PC-3 (cell line): ENCODE data around the gene HOXA10. TPM values are rescaled to one million over a fixed set of nuclear protein-coding genes. Genes with fewer than 3 reads are reported as not detected.

Experiments used
- ATAC-seq: fragments of 200-7000 bp; cut with Tn5 transposase; 2 replicates; pipeline ENCODE4 v1.9.1; 2020; ENCODE audit warnings: mild to moderate bottlenecking, moderate library complexity
- BruUV-seq: library from RNA; stranded (reverse); fragments of 400-500 nt; replicated peaks from 2 replicates; lab custom pipeline; 2021; lab: Mats Ljungman, UMichigan
- CTCF ChIA-PET: fragments of 300-600 bp; sonication (Branson Sonifier 250); formaldehyde crosslinking; loops from one replicate; lab custom pipeline; 2022; ENCODE audit warnings: antibody characterized with exemption; lab: Charles Lee
- POLR2A ChIA-PET: fragments of 300-600 bp; sonication (Branson Sonifier 250); formaldehyde crosslinking; loops from one replicate; lab custom pipeline; 2022; ENCODE audit warnings: antibody characterized with exemption; ENCODE audit not compliant: unreplicated experiment; lab: Charles Lee
- DNase-seq: peaks from one replicate; pipeline ENCODE4 v3.0.0-alpha.2; 2015
- H2AFZ ChIP-seq: fragments of 300-600 bp; sonication (generic); 2 replicates; pipeline ENCODE4 v1.6.0; 2016; ENCODE audit warnings: antibody characterized with exemption, low read length
- H3F3A ChIP-seq: fragments of 300-600 bp; sonication (generic); one replicate; pipeline ENCODE4 v1.6.0; 2017; ENCODE audit warnings: antibody characterized with exemption, low read length, control low read depth, mild to moderate bottlenecking; ENCODE audit not compliant: unreplicated experiment
- H3K27ac ChIP-seq: fragments of 300-600 bp; sonication (generic); 2 replicates; pipeline ENCODE4 v1.5.1; 2016; ENCODE audit warnings: mild to moderate bottlenecking, low read length
- H3K27me3 ChIP-seq: fragments of 300-600 bp; sonication (generic); 2 replicates; pipeline ENCODE4 v1.6.1; 2016; ENCODE audit warnings: low read length, mixed read lengths
- H3K36me3 ChIP-seq: fragments of 300-600 bp; sonication (generic); 2 replicates; pipeline ENCODE4 v1.6.1; 2016; ENCODE audit warnings: low read depth, mixed run types, low read length, mixed read lengths
- H3K4me1 ChIP-seq: fragments of 300-600 bp; sonication (generic); 2 replicates; pipeline ENCODE4 v1.5.1; 2016; ENCODE audit warnings: low read length; ENCODE audit not compliant: insufficient read depth
- H3K4me2 ChIP-seq: fragments of 300-600 bp; sonication (generic); 2 replicates; pipeline ENCODE4 v1.6.0; 2016; ENCODE audit warnings: low read length
- H3K4me3 ChIP-seq: fragments of 300-600 bp; sonication (generic); 2 replicates; pipeline ENCODE4 v1.5.1; 2016; ENCODE audit warnings: mild to moderate bottlenecking, low read length, mixed read lengths
- H3K79me2 ChIP-seq: fragments of 300-600 bp; sonication (generic); 2 replicates; pipeline ENCODE4 v1.6.1; 2017; ENCODE audit warnings: low read length, mixed read lengths
- H3K9ac ChIP-seq: fragments of 300-600 bp; sonication (generic); 2 replicates; pipeline ENCODE4 v1.6.0; 2016; ENCODE audit warnings: mild to moderate bottlenecking, low read length
- H3K9me2 ChIP-seq: fragments of 300-600 bp; sonication (generic); replicated peaks from 2 replicates; pipeline ENCODE4 v1.6.1; 2016; ENCODE audit warnings: mixed run types, low read length, mixed read lengths
- H3K9me3 ChIP-seq: fragments of 300-600 bp; sonication (generic); 2 replicates; pipeline ENCODE4 v1.6.1; 2016; ENCODE audit warnings: low read length, mixed read lengths
- H4K20me1 ChIP-seq: fragments of 300-600 bp; sonication (generic); 2 replicates; pipeline ENCODE4 v1.6.1; 2016; ENCODE audit warnings: low read length, mixed read lengths
- CTCF ChIP-seq: fragments of 300-600 bp; sonication (generic); conservative IDR thresholded peaks from 2 replicates; pipeline ENCODE4 v1.5.1; 2017; ENCODE audit warnings: antibody characterized with exemption, low read depth, mild to moderate bottlenecking, low read length
- EZH2 ChIP-seq: fragments of 300-600 bp; sonication (generic); IDR thresholded peaks from one replicate; pipeline ENCODE4 v1.6.1; 2017; ENCODE audit warnings: antibody characterized with exemption, mild to moderate bottlenecking, low read length; ENCODE audit not compliant: unreplicated experiment
- EZH2phosphoT487 ChIP-seq: fragments of 300-600 bp; sonication (generic); IDR thresholded peaks from 2 replicates; pipeline ENCODE4 v1.6.1; 2018; ENCODE audit warnings: mild to moderate bottlenecking, antibody characterized with exemption, low read length, borderline replicate concordance
- intact Hi-C: fragments of 100-400 bp; cut with micrococcal nuclease; formaldehyde crosslinking; loops from 2 replicates; pipeline ENCODE4 v1.9.0; 2023
- total RNA-seq: library from RNA; depleted of rRNA; stranded (reverse); fragments of >200 nt; gene quantifications from 2 replicates; pipeline ENCODE4 v1.2.3, GENCODE V29; 2014

Gene HOXA10
- total RNA-seq, 1 experiment from 2014 or later: 46.1 TPM

- no peaks in the 10 kb centered on the region for H3K9me2 ChIP-seq
- H3K4me3 ChIP-seq: no peak overlapping the region
- CTCF ChIA-PET: no interaction called here
- POLR2A ChIA-PET: no interaction called here
- no peak for DNase-seq
- no peaks in the 10 kb centered on the region for H3K27me3 ChIP-seq
- no TSS peak for BruUV-seq
- H3K9ac ChIP-seq: no peak overlapping the region
- no peaks in the 10 kb centered on the region for H3K9me3 ChIP-seq
- no peak overlapping the region for H2AFZ ChIP-seq
- no peaks in the 10 kb centered on the region for H3F3A ChIP-seq
- H3K4me2 ChIP-seq: no peak overlapping the region
- no peak overlapping the region for H3K27ac ChIP-seq
- intact Hi-C loops: no loop called here
- no peak for ATAC-seq
- no peaks in the 10 kb centered on the region for H4K20me1 ChIP-seq
- H3K4me1 ChIP-seq: peaks cover 23% of the 10 kb centered on the region
- no peaks in the 10 kb centered on the region; the same call in 1 of the 2 replicates for H3K36me3 ChIP-seq
- TF ChIP-seq CTCF (no peak), EZH2phosphoT487 (no peak), EZH2 (no peak)
- no peaks in the 10 kb centered on the region for H3K79me2 ChIP-seq
Observed at GRCh38 chr7:27138985-27139333, 35.2 kb downstream of the HOXA10 start.

- Histone ChIP-seq H3K9me3 (no peaks in the 10 kb centered on the region), H3K27ac (no peak overlapping the region), H3K27me3 (no peaks in the 10 kb centered on the region), H4K20me1 (no peaks in the 10 kb centered on the region), H3K4me2 (no peak overlapping the region), H2AFZ (no peak overlapping the region), H3K79me2 (peaks cover 4% of the 10 kb centered on the region; the same call in 1 of the 2 replicates), H3K9ac (no peak overlapping the region), H3K4me3 (no peak overlapping the region), H3K4me1 (peaks cover 28% of the 10 kb centered on the region), H3K36me3 (no peaks in the 10 kb centered on the region; the same call in 1 of the 2 replicates), H3K9me2 (no peaks in the 10 kb centered on the region), H3F3A (no peaks in the 10 kb centered on the region)
- TF ChIP-seq EZH2 (no peak), CTCF (no peak), EZH2phosphoT487 (no peak)
- BruUV-seq: no TSS peak
- no peak for ATAC-seq
- CTCF ChIA-PET: no interaction called here
- intact Hi-C loops: no loop called here
- DNase-seq: no peak
- POLR2A ChIA-PET: no interaction called here
Observed at GRCh38 chr7:27138472-27138871, 35.6 kb downstream of the HOXA10 start.

- Histone ChIP-seq H3K4me1 (peaks cover 31% of the 10 kb centered on the region), H3K9me2 (no peaks in the 10 kb centered on the region), H3F3A (no peaks in the 10 kb centered on the region), H3K36me3 (no peaks in the 10 kb centered on the region; the same call in 1 of the 2 replicates), H3K79me2 (peaks cover 11% of the 10 kb centered on the region), H4K20me1 (no peaks in the 10 kb centered on the region), H3K27me3 (no peaks in the 10 kb centered on the region), H3K27ac (no peak overlapping the region), H3K9ac (no peak overlapping the region), H3K4me3 (no peak overlapping the region), H3K4me2 (no peak overlapping the region), H2AFZ (no peak overlapping the region), H3K9me3 (no peaks in the 10 kb centered on the region)
- ATAC-seq (no peak), DNase-seq (no peak)
- BruUV-seq: no TSS peak
- no peak for TF ChIP-seq EZH2phosphoT487
- TF ChIP-seq CTCF: no peak
- TF ChIP-seq EZH2: no peak
- ChIA-PET CTCF (no interaction called here), POLR2A (no interaction called here)
- intact Hi-C loops: no loop called here
Observed at GRCh38 chr7:27137640-27138315, 36.3 kb downstream of the HOXA10 start.
